Measurements from ENCODE around the gene ZSWIM4. TPM values are rescaled to one million over a fixed set of nuclear protein-coding genes. Genes with fewer than 3 reads are reported as not detected.

The ZSWIM4 gene
- total and polyA plus RNA-seq, 2 of the 13 experiments (the other 11 are each of a cell fraction or from before 2014, with no cell fraction given): 0.33 to 0.86 TPM

GRCh38 chr19:13794757-13795589 is at the start of gene ZSWIM4 (continued):
- TF ChIP-seq HOXA5 (CRISPR knock-in tag; IDR thresholded peaks at IDR 0.05) (peak; percentile 30; the same call in 1 of the 2 replicates), SIX1 (CRISPR knock-in tag; IDR thresholded peaks at IDR 0.05; ENCODE audit: borderline replicate concordance) (no peak), ZBTB7B (CRISPR knock-in tag; IDR thresholded peaks at IDR 0.05) (peak; percentile 97), LCORL (IDR thresholded peaks at IDR 0.05) (no peak), LCORL (CRISPR knock-in tag; IDR thresholded peaks at IDR 0.05) (peak; percentile 85), DNMT1 (CRISPR knock-in tag; IDR thresholded peaks at IDR 0.05) (no peak), KDM1A (CRISPR knock-in tag; IDR thresholded peaks at IDR 0.05) (peak; percentile 92), ZNF720 (CRISPR knock-in tag; IDR thresholded peaks at IDR 0.05) (no peak), ZNF577 (CRISPR knock-in tag; IDR thresholded peaks at IDR 0.05; ENCODE audit: borderline replicate concordance, low read depth) (no peak), PBX2 (CRISPR knock-in tag; IDR thresholded peaks at IDR 0.05) (peak; percentile 99), EP300 (IDR thresholded peaks at IDR 0.05; ENCODE audit: low read depth in 2 of 2, low read length in 2 of 2) (0 out of 4 replicates have a peak, but pooled peaks of 1 of the 2 experiments have one; percentile 22), EP300 (CRISPR knock-in tag; IDR thresholded peaks at IDR 0.05; ENCODE audit: borderline replicate concordance) (no peak), HES4 (CRISPR knock-in tag; IDR thresholded peaks at IDR 0.05; ENCODE audit: borderline replicate concordance) (no peak), ZNF597 (CRISPR knock-in tag; IDR thresholded peaks at IDR 0.05) (no peak), SP4 (CRISPR knock-in tag; IDR thresholded peaks at IDR 0.05) (peak; percentile 89), ZNF292 (CRISPR knock-in tag; IDR thresholded peaks at IDR 0.05; ENCODE audit: borderline replicate concordance, low read depth) (0 out of 2 replicates have a peak, but pooled peaks have one; percentile 33), ZNF431 (CRISPR knock-in tag; IDR thresholded peaks at IDR 0.05; ENCODE audit: borderline replicate concordance, low read depth) (no peak), ZSCAN5A (CRISPR knock-in tag; IDR thresholded peaks at IDR 0.05; ENCODE audit: borderline replicate concordance) (no peak), ZNF20 (CRISPR knock-in tag; IDR thresholded peaks at IDR 0.05) (no peak), HNF4G (IDR thresholded peaks at IDR 0.05; ENCODE audit: borderline replicate concordance, low read depth, low read length) (no peak), HNF4G (CRISPR knock-in tag; IDR thresholded peaks at IDR 0.05; ENCODE audit: borderline replicate concordance, low read depth) (no peak), MXD4 (CRISPR knock-in tag; IDR thresholded peaks at IDR 0.05) (no peak), MED1 (CRISPR knock-in tag; IDR thresholded peaks at IDR 0.05) (peak; percentile 59), ZNF362 (CRISPR knock-in tag; IDR thresholded peaks at IDR 0.05; ENCODE audit: borderline replicate concordance) (no peak), ZNF547 (CRISPR knock-in tag; IDR thresholded peaks at IDR 0.05) (no peak), ISL2 (CRISPR knock-in tag; IDR thresholded peaks at IDR 0.05) (no peak; the same call in none of the 2 replicates), ZBTB20 (CRISPR knock-in tag; IDR thresholded peaks at IDR 0.05; ENCODE audit: borderline replicate concordance, low read depth) (0 out of 2 replicates have a peak, but pooled peaks have one; percentile 43)
